Activated CD8-positive, alpha-beta memory T cell treated with anti-CD3 and anti-CD28 coated beads, Interleukin-2, amount 10 ng/mL, durations not matched to agents 7 days and 5 days (primary cell): ENCODE results near the gene ACAN. TPM values are rescaled to one million over a fixed set of nuclear protein-coding genes. Genes with fewer than 3 reads are reported as not detected.

ENCODE experiments used
- ATAC-seq: fragments of 150-1000 bp; cut with Tn5 transposase; one replicate; pipeline ENCODE4 v1.10.0; 2021; ENCODE audit warnings: moderate library complexity
- CTCF ChIA-PET: fragments of 350-600 bp; sonication (Branson Sonifier 250); formaldehyde crosslinking; loops from one replicate; lab custom pipeline; 2021; ENCODE audit warnings: antibody characterized with exemption; lab: Charles Lee
- DNase-seq: peaks from one replicate; pipeline ENCODE4 v3.0.0-alpha.2; 2020
- H3K27ac Mint-ChIP-seq: one replicate; pipeline ENCODE4 v1.8.0; 2021; ENCODE audit warnings: mild to moderate bottlenecking, mixed read lengths
- H3K27me3 Mint-ChIP-seq: one replicate; pipeline ENCODE4 v1.8.0; 2021; ENCODE audit warnings: mixed read lengths
- H3K36me3 Mint-ChIP-seq: one replicate; pipeline ENCODE4 v1.8.0; 2021; ENCODE audit warnings: mild to moderate bottlenecking, mixed read lengths
- H3K4me1 Mint-ChIP-seq: one replicate; pipeline ENCODE4 v1.8.0; 2021; ENCODE audit warnings: mixed read lengths
- H3K4me3 Mint-ChIP-seq: one replicate; pipeline ENCODE4 v1.8.0; 2021; ENCODE audit warnings: mild to moderate bottlenecking, moderate library complexity, mixed read lengths
- H3K9me3 Mint-ChIP-seq: one replicate; pipeline ENCODE4 v1.8.0; 2022; ENCODE audit warnings: low read depth, mixed read lengths
- total RNA-seq, 2 experiments: library from RNA; stranded (reverse); gene quantifications; one replicate each; pipeline ENCODE4 v1.2.3, GENCODE V29; 2021

ACAN gene
- total RNA-seq, 2 experiments from 2014 or later: not detected

DNA sequence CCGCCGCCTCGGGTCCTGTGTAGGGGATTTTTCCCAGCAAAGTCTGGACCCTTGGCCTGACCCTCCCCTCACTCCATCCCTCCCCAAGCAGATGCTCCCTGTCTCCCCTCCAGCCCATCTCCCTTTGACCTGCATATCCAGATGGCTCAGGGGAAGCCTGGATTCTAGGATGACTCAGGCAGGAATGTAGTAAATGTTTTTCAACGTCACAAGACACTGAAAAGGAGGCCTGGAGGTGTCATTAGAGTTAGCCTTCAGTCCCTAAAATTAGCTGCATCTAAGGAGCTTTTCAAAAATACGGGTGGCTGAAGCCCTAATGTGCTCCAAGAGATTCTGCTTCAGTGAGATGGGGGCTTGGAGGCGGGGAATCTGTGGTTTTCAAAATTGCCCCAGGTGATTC, 7.2 kb downstream of the ACAN start:
- Mint-ChIP-seq H3K27ac (no peak overlapping the region), H3K4me3 (no peak overlapping the region), H3K4me1 (no peaks in the 10 kb centered on the region), H3K27me3 (peaks cover 47% of the 10 kb centered on the region), H3K36me3 (no peaks in the 10 kb centered on the region), H3K9me3 (no peaks in the 10 kb centered on the region)
- ATAC-seq (no peak), DNase-seq (no peak)
- CTCF ChIA-PET: no interaction called here

GRCh38 chr15:88812133-88812532, 8.9 kb downstream of the ACAN start:
- Mint-ChIP-seq H3K4me3 (no peak overlapping the region), H3K36me3 (no peaks in the 10 kb centered on the region), H3K9me3 (no peaks in the 10 kb centered on the region), H3K27ac (no peak overlapping the region), H3K4me1 (no peaks in the 10 kb centered on the region), H3K27me3 (peaks cover 45% of the 10 kb centered on the region)
- CTCF ChIA-PET: no interaction called here
- DNase-seq (no peak), ATAC-seq (no peak)

DNA sequence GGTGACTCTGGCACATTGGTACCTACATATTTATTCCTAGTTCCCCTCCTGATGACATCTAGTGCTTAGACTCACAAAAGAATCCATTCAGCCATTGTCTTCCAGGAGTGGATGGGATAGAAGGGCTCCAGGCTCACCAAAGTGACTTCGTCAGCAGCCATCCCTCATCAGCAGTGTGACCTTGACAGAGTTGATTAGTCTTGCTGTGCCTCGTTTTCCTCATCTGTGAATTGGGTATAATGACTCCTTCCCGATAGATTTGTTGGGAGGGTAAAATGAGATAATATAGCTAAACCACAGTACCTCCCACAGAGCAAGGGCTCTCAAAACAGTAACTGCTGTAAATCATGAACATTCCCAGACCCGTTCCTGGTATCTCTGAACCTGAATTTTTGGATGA, 10.7 kb downstream of the ACAN start:
- no peak overlapping the region for H3K27ac Mint-ChIP-seq
- CTCF ChIA-PET: no interaction called here

DNA sequence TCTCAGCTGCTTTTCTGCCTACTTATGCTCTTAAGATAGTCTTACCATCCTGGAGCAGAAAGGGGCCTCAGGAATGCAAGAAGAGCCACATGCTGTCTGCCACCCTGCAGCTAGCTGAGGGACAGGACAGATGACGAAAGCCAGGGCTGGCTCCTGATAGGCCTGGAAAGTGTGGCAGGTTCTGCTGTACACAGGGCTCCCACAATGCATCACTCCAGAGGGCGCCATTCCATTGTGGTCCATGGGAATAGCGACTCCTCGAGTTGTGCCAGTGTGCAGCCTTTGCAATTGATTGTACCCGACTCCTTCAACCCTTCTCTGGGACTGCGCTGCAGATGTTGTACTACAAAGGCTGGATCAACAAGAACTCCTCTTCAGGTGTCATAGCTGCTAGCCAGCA, 11.2 kb downstream of the ACAN start:
- Mint-ChIP-seq H3K27me3 (peaks cover 39% of the 10 kb centered on the region), H3K4me3 (no peak overlapping the region), H3K4me1 (no peaks in the 10 kb centered on the region), H3K27ac (no peak overlapping the region), H3K9me3 (no peaks in the 10 kb centered on the region), H3K36me3 (no peaks in the 10 kb centered on the region)
- ATAC-seq (no peak), DNase-seq (no peak)
- CTCF ChIA-PET: no interaction called here

More for the DNA sequence above, 10.7 kb downstream of the ACAN start:
- Mint-ChIP-seq H3K9me3 (no peaks in the 10 kb centered on the region), H3K4me3 (no peak overlapping the region), H3K4me1 (no peaks in the 10 kb centered on the region), H3K36me3 (no peaks in the 10 kb centered on the region), H3K27me3 (peaks cover 39% of the 10 kb centered on the region)
- no peak for DNase-seq
- ATAC-seq: no peak

DNA sequence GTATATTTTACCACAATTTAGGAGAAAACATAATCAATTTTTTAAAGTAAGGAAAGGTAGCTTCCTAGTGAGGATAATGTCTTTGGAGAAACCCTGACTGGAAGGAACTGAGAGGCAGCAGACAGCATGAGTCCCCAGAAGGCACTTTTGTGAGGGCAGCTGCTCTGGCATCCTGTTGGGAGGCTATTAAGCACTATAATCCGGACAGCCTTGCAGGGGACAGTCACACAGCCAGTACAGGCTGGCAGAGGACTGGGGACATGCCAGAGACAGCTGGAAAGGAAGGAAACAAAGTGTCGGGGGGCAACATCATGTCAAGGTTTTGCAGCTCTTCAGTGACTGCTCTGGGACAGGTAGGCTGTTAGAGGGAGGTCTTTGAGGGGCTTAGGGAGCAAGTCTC, 15.7 kb downstream of the ACAN start:
- Mint-ChIP-seq H3K4me1 (no peaks in the 10 kb centered on the region), H3K9me3 (no peaks in the 10 kb centered on the region), H3K4me3 (no peak overlapping the region), H3K27me3 (peaks cover 25% of the 10 kb centered on the region), H3K36me3 (no peaks in the 10 kb centered on the region), H3K27ac (no peak overlapping the region)
- CTCF ChIA-PET: no interaction called here
- no peak for DNase-seq
- ATAC-seq: no peak

GRCh38 chr15:88821993-88822392, 18.8 kb downstream of the ACAN start:
- CTCF ChIA-PET: no interaction called here
- ATAC-seq (no peak), DNase-seq (no peak)
- no peak overlapping the region for H3K27ac Mint-ChIP-seq
- no peak overlapping the region for H3K4me3 Mint-ChIP-seq
- peaks cover 14% of the 10 kb centered on the region for H3K27me3 Mint-ChIP-seq
- H3K9me3 Mint-ChIP-seq: no peaks in the 10 kb centered on the region
- no peaks in the 10 kb centered on the region for H3K36me3 Mint-ChIP-seq
- H3K4me1 Mint-ChIP-seq: no peaks in the 10 kb centered on the region

DNA sequence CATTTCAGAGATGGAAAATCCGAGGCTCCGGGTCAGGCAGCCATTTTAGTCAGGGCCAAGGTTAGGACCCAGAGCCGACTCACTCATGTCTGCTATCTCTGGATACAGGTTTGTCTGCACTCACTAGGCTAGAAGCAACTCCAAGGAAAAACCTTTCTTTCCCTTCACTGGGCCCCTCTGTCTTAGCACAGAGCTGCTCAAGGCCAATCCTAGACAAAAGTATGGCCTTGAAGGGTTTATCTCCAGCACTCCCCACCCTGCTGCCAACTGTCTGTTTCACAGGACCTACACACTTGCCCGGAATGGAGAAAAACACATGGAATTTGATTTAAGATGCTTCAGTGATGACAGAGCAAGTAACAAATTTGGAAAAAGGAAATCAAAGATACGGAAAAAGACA, 25.6 kb downstream of the ACAN start:
- peaks cover 5% of the 10 kb centered on the region for H3K27me3 Mint-ChIP-seq
- H3K4me1 Mint-ChIP-seq: no peaks in the 10 kb centered on the region
- no peaks in the 10 kb centered on the region for H3K9me3 Mint-ChIP-seq
- no peak overlapping the region for H3K4me3 Mint-ChIP-seq
- H3K27ac Mint-ChIP-seq: no peak overlapping the region
- ATAC-seq (no peak), DNase-seq (no peak)
- no peaks in the 10 kb centered on the region for H3K36me3 Mint-ChIP-seq
- CTCF ChIA-PET: no interaction called here

- Mint-ChIP-seq H3K4me1 (no peaks in the 10 kb centered on the region), H3K9me3 (no peaks in the 10 kb centered on the region), H3K4me3 (no peak overlapping the region), H3K27ac (no peak overlapping the region), H3K27me3 (peaks cover 5% of the 10 kb centered on the region), H3K36me3 (no peaks in the 10 kb centered on the region)
- CTCF ChIA-PET: no interaction called here
- DNase-seq (no peak), ATAC-seq (no peak)
Observed at GRCh38 chr15:88830016-88830415, 26.8 kb downstream of the ACAN start.

DNA sequence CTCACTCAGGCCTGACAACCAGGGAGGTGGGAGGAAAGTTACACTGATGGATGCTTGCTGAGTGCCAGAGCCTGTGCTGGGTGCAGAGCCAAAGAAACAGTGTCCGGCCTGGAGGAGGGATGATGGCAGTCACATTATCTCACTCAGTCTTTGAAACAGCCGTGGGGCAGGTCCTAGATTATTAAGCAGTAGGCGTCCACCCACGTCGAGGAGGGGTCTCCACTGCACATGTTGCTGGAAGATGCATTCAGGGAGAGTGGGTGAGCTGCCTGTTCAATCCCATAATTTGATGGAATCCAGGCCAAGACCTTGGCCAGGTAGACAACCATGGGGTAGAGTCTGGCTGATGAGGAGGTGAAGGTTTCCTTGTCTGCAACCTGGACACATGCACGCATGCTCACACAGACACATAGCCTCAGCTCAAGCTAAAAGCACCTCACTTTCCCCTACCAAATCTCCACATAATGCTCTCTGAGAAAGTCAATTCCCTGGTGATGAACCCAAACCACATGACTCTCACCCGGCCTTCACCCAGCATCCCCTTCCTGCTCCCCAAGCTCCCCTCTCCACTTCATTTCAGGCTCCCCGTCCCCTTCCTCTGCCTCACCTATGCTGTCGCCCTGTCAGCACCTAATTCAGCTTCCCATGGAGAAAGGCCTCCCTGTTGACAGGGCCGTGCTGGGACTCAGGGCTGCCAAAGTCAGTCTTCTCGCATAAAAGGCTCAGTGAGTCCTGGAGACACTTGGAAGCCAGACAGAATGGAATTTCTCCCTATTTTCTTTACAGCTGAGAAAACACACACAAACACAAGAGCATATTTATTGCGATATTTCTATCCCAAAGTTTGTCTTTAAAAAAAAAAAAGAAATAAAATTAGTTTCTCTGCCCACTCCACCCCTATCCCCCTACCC, 29.8 kb downstream of the ACAN start:
- Mint-ChIP-seq H3K36me3 (no peaks in the 10 kb centered on the region), H3K4me1 (no peaks in the 10 kb centered on the region), H3K4me3 (no peak overlapping the region), H3K9me3 (no peaks in the 10 kb centered on the region), H3K27me3 (no peaks in the 10 kb centered on the region), H3K27ac (no peak overlapping the region)
- ATAC-seq (no peak), DNase-seq (no peak)
- CTCF ChIA-PET: interaction anchor here (0.6 to 3.3 kb wide), 3 partner anchors 180 to 211 kb away, joined by 3 to 21 read pairs (median 4); no protein-coding TSS in a partner anchor

DNA sequence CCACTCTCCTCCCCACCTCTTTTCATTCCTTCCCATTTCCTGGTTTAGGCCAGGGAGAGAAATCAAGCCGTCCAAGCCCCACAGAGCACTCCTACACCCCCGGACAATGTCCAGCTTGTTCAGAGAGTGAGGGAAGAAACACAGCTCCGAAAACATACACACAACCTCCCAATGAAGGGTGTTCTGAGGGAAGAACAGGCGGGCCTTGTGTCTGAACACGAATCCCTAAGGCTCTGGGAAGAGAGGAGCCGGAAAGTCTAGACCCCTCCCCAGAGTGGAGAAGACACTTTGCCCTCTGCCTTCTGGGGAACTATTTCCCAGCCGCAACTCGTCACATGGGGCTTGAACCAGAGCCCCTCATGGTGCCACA, 30.5 kb downstream of the ACAN start:
- ATAC-seq (no peak), DNase-seq (no peak)
- no peaks in the 10 kb centered on the region for H3K4me1 Mint-ChIP-seq
- no peaks in the 10 kb centered on the region for H3K27me3 Mint-ChIP-seq
- H3K9me3 Mint-ChIP-seq: no peaks in the 10 kb centered on the region
- CTCF ChIA-PET: interaction anchor here (0.6 to 3.3 kb wide), 4 partner anchors 178 to 212 kb away, joined by 3 to 21 read pairs (median 4); no protein-coding TSS in a partner anchor
- H3K27ac Mint-ChIP-seq: no peak overlapping the region
- no peak overlapping the region for H3K4me3 Mint-ChIP-seq
- no peaks in the 10 kb centered on the region for H3K36me3 Mint-ChIP-seq

- Mint-ChIP-seq H3K4me1 (no peaks in the 10 kb centered on the region), H3K27ac (no peak overlapping the region), H3K27me3 (no peaks in the 10 kb centered on the region), H3K36me3 (no peaks in the 10 kb centered on the region), H3K4me3 (no peak overlapping the region), H3K9me3 (no peaks in the 10 kb centered on the region)
- CTCF ChIA-PET: interaction anchor here (0.9 to 3.3 kb wide), 3 partner anchors 178 to 212 kb away, joined by 3 to 21 read pairs (median 4); no protein-coding TSS in a partner anchor
- ATAC-seq (peak; percentile 55), DNase-seq (peak; percentile 44)
Observed at GRCh38 chr15:88834211-88834812, 31.1 kb downstream of the ACAN start.

DNA sequence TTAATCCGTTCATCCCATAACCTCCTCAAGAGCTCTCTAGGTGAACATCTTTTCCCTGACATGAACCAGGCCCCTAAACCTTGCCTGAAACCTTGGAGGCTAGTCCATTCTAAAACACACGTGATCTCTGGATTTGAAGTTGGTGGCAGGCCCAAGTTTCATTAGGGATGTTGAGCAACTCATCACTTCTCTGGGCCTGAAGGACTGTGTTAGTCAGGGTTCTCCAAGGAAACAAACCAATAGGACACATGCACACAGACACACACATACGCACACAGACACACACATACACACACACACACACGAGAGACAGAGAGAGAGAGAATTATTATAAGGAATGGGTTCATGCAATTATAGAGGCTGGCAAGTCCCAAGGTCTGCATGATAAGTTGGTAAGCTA, 31.9 kb downstream of the ACAN start:
- no peak overlapping the region for H3K27ac Mint-ChIP-seq
- ATAC-seq: no peak
- no peak overlapping the region for H3K4me3 Mint-ChIP-seq
- no peaks in the 10 kb centered on the region for H3K36me3 Mint-ChIP-seq
- no peaks in the 10 kb centered on the region for H3K4me1 Mint-ChIP-seq
- CTCF ChIA-PET: interaction anchor here (3.3 kb wide), 1 partner anchor 211 kb away, joined by 21 read pairs; no protein-coding TSS in a partner anchor
- no peaks in the 10 kb centered on the region for H3K27me3 Mint-ChIP-seq
- DNase-seq: no peak
- no peaks in the 10 kb centered on the region for H3K9me3 Mint-ChIP-seq

DNA sequence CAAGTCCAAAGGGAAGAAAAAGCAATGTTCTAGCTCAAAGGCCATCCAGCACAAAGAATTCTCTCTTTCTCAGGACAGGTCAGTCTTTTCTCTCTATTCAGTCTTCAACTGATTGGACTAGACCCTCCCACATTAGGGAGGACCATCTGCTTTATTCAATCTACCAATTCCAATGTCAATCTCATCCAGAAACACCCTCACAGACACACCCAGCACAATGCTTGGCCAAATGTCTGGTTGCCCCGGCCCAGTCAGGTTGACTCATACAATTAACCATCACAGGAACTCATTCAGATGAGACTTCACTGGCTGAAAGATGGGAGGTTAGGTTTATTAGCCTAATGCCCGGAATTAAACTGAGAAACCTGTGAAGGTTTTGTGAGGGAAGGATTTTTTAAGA, 32.4 kb downstream of the ACAN start:
- no peaks in the 10 kb centered on the region for H3K36me3 Mint-ChIP-seq

DNA sequence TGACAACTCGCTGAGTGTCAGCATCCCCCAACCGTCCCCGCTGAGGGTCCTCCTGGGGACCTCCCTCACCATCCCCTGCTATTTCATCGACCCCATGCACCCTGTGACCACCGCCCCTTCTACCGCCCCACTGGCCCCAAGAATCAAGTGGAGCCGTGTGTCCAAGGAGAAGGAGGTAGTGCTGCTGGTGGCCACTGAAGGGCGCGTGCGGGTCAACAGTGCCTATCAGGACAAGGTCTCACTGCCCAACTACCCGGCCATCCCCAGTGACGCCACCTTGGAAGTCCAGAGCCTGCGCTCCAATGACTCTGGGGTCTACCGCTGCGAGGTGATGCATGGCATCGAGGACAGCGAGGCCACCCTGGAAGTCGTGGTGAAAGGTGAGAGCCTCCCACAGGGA, 35.4 kb downstream of the ACAN start:
- Mint-ChIP-seq H3K4me1 (no peaks in the 10 kb centered on the region), H3K27ac (no peak overlapping the region), H3K27me3 (no peaks in the 10 kb centered on the region), H3K9me3 (no peaks in the 10 kb centered on the region), H3K4me3 (no peak overlapping the region), H3K36me3 (no peaks in the 10 kb centered on the region)
- no peak for ATAC-seq
- no peak for DNase-seq
- CTCF ChIA-PET: no interaction called here

More for the DNA sequence above, 32.4 kb downstream of the ACAN start:
- Mint-ChIP-seq H3K27me3 (no peaks in the 10 kb centered on the region), H3K9me3 (no peaks in the 10 kb centered on the region), H3K4me3 (no peak overlapping the region), H3K4me1 (no peaks in the 10 kb centered on the region), H3K27ac (no peak overlapping the region)
- DNase-seq (no peak), ATAC-seq (no peak)
- CTCF ChIA-PET: interaction anchor here (3.3 kb wide), 1 partner anchor 212 kb away, joined by 21 read pairs; no protein-coding TSS in a partner anchor
